A673 (cell line): Measurements from ENCODE around the gene AQP5.

Experiments used
- CTCF ChIP-seq: fragments of 300-800, 200-600 bp; sonication (generic); conservative IDR thresholded peaks from 2 replicates; pipeline ENCODE4 v1.5.1; 2017; ENCODE audit warnings: low read depth, mild to moderate bottlenecking, antibody characterized with exemption, low read length, moderate library complexity, mixed read lengths
- EZH2 ChIP-seq: fragments of 200-600 bp; sonication (generic); IDR thresholded peaks from 2 replicates; pipeline ENCODE4 v1.6.1; 2017; ENCODE audit warnings: borderline replicate concordance, low read depth, mild to moderate bottlenecking, mixed read lengths, antibody characterized with exemption, low read length; ENCODE audit not compliant: poor library complexity, severe bottlenecking

GRCh38 chr12:49917166-49917787 lies 44.4 kb upstream of the AQP5 start:
- TF ChIP-seq CTCF (no peak), EZH2 (no peak)
